M059J (cell line): ENCODE measurements around the gene ZNHIT2. TPM values are rescaled to one million over a fixed set of nuclear protein-coding genes. Genes with fewer than 3 reads are reported as not detected.
A peak's percentile ranks its signal among the peaks of the same experiment; 100 is the strongest.
"Not testable (repeated sequence)": the region's sequence is repeated elsewhere in the genome, so short reads cannot be mapped to it uniquely, and the experiment has no call there.

Experiments
- DNase-seq: peaks from one replicate; pipeline ENCODE4 v3.0.0-alpha.2; 2012; ENCODE audit warnings: low read depth
- total RNA-seq: library from RNA; depleted of rRNA; stranded (reverse); fragments of >200 nt; shearing (Covaris generic); gene quantifications from 2 replicates; pipeline ENCODE4 v1.2.3, GENCODE V29; 2014

The ZNHIT2 gene
- total RNA-seq, 1 experiment from 2014 or later = 13.9 TPM

- DNase-seq = no peak
Observed at GRCh38 chr11:65119670-65119995, 2.1 kb upstream of the ZNHIT2 start.

DNA sequence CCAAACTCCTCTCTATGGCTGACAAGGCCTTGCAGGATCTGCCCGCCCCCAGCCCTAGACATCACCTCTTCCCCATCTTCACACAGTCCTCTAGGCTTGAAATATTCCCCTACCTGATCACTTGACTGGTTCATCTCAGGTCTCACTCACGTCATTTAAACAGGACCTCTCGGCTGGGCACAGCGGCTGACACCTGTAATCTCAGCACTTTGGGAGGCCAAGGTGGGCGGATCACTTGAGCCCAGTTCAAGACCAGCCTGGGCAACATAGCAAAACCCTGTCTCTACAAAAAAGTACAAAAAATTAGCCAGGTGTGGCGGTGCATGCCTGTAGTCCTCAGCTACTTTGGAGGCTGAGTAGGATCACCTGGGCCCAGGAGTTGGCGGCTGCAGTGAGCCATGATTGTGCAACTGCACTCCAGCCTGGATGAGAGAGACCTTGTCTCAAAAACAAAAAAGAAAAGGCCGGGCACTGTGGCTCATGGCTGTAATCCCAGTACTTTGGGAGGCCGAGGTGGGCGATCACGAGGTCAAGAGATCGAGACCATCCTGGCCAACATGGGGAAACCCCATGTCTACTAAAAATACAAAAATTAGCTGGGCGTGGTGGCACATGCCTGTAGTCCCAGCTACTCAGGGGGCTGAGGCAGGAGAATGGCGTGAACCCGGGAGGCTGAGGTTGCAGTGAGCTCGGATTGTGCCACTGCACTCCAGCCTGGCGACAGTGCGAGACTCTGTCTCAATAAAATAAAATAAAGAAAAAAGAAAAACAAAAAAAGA, 1.6 kb upstream of the ZNHIT2 start:
- DNase-seq = not testable (repeated sequence)

DNA sequence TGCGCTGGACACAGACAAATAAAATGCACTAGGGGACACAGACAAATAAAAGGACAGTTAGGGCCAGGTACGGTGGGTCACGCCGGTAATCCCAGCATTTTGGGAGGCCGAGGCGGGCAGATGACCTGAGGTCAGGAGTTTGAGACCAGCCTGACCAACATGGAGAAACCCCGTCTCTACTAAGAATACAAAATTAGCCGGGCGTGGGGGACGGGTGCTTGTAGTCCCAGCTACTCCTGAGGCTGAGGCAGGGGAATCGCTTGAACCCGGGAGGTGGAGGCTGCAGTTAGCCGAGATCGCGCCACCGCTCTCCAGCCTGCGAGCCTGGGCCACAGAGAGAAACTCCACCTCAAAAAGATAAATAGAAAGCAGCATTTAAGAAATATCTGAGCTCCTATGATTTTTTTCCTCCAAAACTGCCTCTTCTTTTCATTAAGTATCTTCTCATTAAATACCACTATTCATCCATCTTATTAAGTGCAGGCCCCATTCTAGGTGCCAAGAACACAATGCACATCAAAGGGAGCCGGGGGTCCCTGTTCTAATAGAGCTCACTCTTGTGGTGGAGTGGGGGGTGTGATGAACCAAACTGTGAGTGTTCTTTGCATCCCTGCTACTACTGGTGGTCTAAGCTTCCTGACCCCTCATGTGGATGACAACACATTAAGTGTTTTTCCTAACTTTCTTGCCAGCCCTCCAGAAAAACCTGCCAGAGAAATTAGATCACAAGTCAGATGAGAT, 766 bp upstream of the ZNHIT2 start:
- no peak for DNase-seq

- peak; percentile 28 for DNase-seq
Observed at GRCh38 chr11:65116370-65117205, 913 bp downstream of the ZNHIT2 start.

DNA sequence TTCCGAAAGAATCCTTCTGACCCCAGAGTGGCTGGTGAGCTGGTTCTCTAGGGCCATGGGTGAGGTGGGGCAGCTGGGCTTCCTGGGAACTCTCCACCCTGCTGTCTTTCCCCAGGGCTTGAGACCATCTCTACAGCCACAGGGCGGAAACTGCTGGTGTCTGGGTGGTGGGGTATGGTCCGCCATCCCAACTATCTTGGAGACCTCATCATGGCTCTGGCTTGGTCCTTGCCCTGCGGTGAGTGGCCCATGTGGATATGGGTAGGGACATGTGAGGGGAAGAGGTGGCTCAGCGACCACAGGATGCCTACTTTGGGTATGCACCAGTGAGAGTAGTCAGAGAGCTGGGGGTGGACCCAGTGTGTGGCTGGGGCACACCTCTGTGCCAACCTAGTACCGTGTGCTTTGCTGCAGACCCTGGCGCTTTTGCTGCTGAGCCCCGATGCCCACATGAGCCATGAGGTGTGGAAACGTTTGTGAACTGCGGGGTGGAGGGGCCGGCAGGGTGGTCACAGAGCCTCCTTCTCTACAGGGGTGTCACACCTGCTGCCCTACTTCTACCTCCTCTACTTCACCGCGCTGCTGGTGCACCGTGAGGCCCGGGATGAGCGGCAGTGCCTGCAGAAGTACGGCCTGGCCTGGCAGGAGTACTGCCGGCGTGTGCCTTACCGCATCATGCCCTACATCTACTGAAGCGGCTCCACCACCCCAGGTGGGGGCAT, 2.0 kb downstream of the ZNHIT2 start:
- DNase-seq = no peak

- no peak for DNase-seq
Observed at GRCh38 chr11:65114538-65115171, 2.8 kb downstream of the ZNHIT2 start.

DNA sequence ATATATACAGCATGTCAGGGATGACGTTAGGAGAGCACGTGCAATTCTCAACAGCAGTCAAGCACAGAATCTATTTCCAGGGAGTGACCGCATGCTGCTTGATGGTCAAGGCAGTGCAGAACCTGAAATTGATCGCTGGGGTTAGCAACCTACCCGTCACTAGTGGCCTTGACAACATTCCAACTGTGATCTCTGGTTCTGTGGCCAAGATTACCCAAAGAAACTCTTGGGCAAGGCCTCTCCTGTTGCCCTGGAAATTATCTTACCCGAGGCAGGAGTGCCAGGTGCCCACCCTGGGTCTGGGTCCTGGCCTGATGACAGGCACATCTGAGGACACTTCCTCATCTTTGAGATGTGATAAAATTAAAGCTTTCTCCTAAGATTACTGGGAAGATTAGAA, 3.7 kb downstream of the ZNHIT2 start:
- no peak for DNase-seq

DNA sequence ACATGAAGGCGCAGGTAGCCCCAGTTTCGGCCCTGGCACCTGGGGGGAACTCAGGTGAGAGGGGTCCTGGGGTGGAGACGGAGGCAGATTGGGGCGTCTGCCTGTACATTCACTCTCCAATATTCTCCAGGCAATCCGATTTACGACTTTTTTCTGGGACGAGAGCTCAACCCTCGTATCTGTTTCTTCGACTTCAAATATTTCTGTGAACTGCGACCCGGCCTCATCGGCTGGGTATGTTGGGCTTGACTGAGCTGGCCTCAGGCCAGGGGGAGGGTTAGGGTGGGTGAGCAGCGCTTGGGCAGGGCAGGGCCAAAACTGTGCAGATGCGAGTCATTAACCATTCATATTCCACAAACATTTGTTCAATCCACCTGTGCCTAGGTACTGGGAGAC, 4.1 kb downstream of the ZNHIT2 start:
- DNase-seq = no peak

DNA sequence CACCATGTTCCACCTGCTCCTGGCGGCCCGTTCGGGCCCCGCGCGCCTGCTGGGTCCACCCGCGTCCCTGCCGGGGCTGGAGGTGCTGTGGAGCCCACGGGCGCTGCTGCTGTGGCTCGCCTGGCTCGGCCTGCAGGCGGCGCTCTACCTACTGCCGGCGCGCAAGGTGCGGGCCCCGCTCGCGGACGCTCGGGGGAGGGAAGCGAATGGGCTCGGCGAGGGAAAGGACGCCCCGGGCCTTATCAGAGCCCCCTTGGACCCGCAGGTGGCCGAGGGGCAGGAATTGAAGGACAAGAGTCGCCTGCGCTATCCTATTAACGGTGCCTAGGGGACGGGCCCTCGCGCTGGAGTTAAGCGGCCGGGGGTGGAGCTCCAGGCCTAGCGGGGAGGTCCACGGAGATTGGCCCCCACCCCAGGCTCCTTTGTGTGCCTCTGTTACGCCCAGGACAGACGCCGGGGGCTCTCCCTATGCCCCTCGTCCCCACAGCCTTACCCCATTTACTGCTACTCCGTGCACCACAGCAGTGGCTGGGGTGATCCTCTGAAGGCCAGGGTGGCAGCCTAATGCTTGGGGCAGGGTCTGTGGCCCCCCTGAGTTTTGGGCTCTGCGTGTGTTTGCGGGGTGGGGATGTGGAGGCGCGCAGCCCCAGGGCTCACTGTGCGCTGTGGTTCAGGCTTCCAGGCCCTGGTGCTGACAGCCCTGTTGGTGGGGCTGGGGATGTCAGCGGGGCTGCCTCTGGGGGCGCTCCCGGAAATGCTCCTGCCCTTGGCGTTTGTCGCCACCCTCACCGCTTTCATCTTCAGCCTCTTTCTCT, 4.7 kb downstream of the ZNHIT2 start:
- DNase-seq = no peak

- no peak for DNase-seq
Observed at GRCh38 chr11:65111744-65112545, 5.6 kb downstream of the ZNHIT2 start, which contains the start of gene TM7SF2. TSS of gene TM7SF2 (plus strand) at chr11:65111872. CDS start at chr11:65112016, 144 bp downstream.

DNA sequence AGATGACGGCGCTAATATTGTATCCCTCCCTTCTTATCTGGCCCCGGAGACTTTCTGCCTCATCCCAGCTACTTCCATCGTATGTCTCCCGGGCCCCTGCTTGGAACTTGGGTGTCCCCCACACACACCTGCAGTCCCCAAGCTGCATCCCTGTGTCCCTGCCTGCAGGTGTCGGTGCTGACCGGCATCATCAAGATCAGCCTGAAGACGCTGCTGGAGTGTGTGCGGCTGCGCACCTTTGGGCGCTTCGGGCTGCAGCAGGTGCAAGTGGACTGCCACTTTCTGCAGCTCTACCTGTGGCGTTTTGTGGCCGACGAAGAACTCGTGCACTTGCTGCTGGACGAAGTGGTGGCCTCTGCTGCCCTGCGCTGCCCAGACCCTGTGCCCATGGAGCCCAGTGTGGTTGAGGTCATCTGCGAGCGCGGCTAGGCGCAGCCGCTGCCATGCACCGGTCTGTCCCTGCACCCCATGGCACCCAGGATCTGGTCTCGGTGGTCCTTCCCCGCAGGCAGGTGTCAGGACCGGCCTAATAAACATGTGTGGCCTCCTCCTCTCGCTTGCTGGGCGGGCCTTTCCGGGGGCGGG, 6.2 kb downstream of the ZNHIT2 start:
- no peak for DNase-seq

DNA sequence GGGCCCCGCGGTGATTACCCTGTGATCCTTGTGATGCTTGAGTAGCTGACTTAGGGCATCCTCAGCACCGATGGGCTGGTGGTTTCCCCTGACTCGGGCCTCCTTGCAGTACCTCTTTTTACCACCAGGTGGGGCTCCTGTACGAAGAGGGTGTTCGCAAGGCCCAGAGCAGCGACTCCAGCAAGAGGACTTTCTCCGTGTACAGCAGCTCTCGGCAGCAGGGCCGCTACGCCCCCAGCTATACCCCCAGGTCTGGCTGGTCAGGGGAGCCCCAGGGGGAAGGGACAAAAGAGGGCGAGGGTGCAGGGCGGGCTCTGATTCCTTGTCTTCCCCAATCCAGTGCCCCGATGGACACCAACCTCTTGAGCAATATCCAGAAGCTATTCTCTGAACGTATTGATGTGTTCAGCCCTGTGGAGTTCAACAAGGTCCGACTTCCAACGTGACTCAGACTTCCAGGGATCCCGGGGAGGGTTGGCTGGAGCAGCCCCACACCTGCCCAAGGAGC, 7.1 kb downstream of the ZNHIT2 start:
- peak; percentile 77 for DNase-seq

GRCh38 chr11:65109231-65110198, 8.0 kb downstream of the ZNHIT2 start:
- DNase-seq = no peak

GRCh38 chr11:65108469-65109123, 8.9 kb downstream of the ZNHIT2 start:
- DNase-seq = no peak

DNA sequence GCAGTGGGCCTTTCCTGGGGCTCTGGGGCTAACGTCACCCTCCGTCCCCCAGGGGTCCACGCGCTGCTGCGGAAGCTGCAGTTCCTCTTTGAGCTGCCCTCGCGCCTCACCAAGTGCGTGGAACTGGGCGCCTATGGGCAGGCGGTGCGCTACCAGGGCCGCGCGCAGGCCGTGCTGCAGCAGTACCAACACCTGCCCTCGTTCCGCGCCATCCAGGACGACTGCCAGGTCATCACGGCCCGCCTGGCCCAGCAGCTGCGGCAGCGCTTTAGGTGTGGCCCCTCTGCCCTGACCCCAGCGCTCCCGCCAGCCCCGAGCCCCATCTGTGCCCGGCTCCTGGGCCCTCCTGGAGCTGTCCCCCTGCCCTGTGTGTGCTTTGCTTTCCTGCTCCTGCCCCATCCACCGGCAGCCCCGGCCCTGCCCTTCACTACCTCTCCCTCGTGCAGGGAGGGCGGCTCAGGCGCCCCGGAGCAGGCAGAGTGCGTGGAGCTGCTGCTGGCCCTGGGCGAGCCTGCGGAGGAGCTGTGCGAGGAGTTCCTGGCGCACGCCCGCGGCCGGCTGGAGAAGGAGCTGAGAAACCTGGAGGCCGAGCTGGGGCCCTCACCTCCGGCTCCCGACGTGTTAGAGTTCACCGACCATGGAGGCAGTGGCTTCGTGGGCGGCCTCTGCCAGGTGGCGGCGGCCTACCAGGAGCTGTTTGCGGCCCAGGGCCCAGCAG, 9.6 kb downstream of the ZNHIT2 start:
- no peak for DNase-seq

GRCh38 chr11:65107078-65107477, 10.4 kb downstream of the ZNHIT2 start:
- DNase-seq = no peak
